Activated effector memory CD4-positive, alpha-beta T cell treated with Interleukin-2 at 50 U/mL for 16 hours (primary cell): Measurements from ENCODE around the gene CMBL.
"Not testable (repeated sequence)": the region's sequence is repeated elsewhere in the genome, so short reads cannot be mapped to it uniquely, and the experiment has no call there.

Source experiments
- DNase-seq: peaks from one replicate; pipeline ENCODE4 v3.0.0-alpha.2; 2020

CMBL gene

GRCh38 chr5:10253390-10253789 is 54.3 kb downstream of the CMBL start:
- no peak for DNase-seq

- no peak for DNase-seq
Observed at GRCh38 chr5:10251405-10251804, 56.3 kb downstream of the CMBL start.

- DNase-seq = peak; percentile 13
Observed at GRCh38 chr5:10250806-10251276, 56.9 kb downstream of the CMBL start.

DNA sequence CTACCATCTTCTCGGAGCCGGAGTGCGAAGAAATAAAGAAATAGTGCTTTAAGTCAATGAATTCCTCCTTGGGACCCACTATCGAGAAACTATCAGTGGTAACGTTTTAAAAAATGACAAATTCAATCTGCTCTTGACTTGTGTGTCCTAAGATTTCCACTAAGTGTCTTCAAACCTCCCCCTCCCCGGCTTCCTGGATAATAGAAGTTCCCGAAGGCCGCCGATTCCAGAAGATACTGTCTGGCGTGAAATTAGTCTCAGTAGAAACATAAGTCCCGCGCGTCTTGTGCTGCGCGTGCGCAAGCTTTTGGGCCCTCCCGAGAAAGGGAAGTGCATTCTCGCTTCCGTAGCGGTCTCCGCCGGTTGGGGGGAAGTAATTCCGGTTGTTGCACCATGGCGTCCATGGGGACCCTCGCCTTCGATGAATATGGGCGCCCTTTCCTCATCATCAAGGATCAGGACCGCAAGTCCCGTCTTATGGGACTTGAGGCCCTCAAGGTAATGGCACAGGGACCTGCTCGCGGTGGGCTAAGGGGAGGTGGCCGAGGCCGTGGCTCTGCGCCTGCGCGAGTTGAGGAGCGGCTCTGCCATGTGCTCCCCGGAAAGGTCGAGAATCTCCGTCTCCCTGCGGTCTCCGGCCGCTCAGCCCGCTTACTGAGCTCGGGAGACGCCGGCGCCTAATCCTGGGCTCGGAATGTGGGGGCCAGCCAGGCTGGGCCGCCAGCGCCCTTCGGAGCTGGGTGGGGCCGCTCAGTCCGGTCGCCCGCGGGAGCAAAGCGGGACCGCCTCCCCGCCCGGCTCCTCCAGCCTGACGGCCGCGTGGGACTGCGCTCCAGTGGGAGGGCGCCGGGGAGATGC is 57.5 kb downstream of the CMBL start, which contains the start of gene CCT5:
Gene CCT5 (plus strand): TSS at position 333 of the 858 bp plus-strand sequence. CDS start 61 bp downstream, at position 394.
- DNase-seq = peak; percentile 83

GRCh38 chr5:10248378-10249260 is 59.1 kb downstream of the CMBL start:
- DNase-seq = no peak

DNA sequence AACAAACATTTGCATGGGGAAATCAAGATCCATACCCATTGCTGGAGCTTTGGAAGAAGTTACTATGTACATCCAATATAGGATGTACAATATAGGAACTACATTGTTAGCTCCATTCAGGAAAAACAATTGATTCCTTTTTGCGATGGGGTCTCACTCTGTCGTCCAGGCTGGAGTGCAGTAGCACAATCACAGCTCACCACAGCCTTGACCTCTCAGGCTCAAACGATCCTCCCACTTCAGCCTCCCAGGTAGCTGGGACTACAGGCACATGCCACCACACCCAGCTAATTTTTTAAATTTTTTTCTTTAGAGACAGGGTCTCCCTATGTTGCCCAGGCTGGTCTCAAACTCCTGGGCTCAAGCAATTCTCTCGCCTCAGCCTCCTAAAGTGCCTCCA is 60.5 kb downstream of the CMBL start:
- not testable (repeated sequence) for DNase-seq

DNA sequence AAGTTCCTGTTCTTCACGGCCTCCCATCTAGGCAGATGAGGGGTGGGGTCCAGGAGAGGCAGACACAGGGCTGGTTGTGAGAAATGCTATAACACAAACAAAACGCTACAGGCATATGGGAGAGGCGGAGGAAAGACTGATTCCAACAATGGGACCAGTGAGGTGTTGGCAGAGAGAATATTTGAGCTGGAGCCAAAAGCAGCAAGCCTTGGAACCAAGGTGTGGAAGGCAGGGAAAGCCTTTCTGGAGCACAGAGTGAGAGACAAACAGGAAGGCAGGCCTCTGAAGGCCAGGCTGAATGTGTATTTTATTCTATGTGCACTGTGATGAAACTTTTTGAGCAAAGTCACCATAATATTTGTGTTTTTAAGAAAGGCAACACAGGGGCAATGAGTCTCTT is 60.9 kb downstream of the CMBL start:
- DNase-seq = no peak

- DNase-seq = no peak
Observed at GRCh38 chr5:10244342-10244944, 63.3 kb downstream of the CMBL start.

DNA sequence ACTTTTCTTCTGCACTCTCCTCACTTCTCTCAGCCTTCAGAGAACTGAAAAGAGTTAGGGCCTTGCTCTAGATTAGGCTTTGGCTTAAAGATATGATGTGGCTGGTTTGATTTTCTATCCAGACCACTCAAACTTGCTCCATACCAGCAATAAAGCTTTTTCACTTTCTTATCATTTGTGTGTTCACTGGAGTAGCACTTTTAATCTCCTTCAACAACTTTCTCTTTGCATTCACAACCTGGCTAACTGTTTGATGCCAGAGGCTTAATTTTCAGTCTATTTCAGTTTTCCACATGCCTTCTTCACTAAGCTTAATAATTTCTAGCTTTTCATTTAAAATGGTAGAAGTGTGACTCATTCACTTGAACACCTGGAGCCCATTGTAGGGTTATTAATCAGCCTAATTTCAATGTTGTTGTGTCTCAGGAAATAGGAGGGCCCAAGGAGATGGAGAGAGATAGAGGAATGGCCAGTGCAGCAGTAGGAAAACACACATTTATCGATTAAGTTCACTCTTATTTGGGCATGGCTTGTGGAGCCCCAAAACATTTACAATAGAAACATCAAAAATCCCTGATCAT is 64.0 kb downstream of the CMBL start:
- DNase-seq = no peak

DNA sequence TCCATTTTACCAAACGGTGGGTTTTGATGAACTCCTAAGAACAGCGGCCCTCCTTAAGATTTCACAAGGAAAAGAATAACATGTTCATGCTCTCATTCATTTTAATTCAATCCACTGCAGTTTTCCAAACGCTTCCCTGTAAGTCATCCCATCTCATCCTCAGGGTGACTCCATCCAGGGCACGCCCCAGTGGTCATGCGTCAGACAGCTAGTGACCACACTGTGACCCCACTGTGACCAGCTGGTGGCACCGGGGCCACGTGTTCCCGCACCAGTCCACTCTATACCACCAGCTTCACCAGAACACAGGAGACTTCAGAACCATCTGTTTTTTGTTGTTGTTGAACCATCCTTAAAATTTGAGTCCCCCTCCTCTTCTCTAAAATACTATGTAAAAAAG is 72.4 kb downstream of the CMBL start:
- DNase-seq = no peak

- no peak for DNase-seq
Observed at GRCh38 chr5:10233505-10233904, 74.2 kb downstream of the CMBL start.

DNA sequence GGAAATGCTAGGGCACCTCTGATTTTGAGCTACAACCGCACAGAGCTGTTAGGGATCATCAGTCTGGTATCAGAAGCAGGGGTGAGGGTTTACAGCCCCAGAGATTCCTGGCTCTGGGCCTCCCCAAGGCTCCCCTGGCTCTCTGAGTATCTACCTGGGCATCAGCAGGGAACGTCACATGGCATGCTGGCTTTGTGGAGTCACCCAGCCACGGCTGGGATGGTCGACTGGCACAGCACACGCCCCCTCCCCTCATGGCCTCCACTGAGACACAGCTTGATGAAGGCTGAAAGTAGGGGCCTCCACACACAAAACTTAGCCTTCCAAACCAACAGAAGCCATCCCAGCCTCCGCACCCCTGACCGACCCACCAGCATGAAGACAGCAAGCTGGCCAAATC is 74.7 kb downstream of the CMBL start:
- no peak for DNase-seq

DNA sequence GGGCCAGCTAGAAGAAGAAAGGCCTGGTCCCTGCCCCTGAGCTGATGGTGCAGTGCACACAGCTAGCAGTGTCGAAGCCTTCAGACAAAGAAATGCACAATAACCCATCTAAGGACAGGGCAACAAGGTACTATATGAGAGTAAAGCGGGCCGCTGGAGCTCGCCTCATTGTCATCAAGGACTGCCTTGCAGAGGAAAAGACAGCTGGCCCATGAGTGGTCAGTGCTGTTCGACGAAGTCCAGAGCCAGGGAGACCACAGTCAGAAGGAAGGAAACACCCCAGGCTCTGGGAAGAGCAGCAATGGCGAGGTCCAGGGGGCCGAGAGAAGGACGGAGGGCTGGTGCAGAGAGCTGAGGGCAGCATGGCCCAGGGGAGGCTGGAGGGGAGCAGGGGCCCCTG is 75.3 kb downstream of the CMBL start:
- no peak for DNase-seq

- no peak for DNase-seq
Observed at GRCh38 chr5:10229306-10230048, 78.2 kb downstream of the CMBL start.

DNA sequence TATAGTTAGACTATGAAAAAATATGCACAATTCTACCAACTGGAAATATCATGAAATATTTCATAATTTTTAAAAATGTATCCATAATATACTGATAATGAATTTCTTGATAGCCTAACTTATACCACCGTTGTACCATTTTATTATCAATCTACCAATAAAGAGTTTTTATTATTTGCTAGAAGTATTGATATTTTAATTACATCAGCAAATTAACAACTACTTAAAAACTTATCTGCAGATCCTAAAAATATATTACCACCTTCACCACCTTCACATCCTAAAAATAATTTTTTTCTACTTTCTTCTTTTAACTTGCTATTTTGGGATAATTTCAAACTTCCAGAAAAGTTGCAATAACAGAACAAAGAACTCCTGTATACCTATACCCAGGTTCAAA is 79.4 kb downstream of the CMBL start:
- no peak for DNase-seq
